CD4-positive, alpha-beta T cell treated with Interferon gamma for 1 hour (primary cell): Measurements from ENCODE around the gene BLOC1S6.

Source experiments
- DNase-seq: peaks from one replicate; pipeline ENCODE4 v3.0.0-alpha.2; 2020

Gene BLOC1S6

DNA sequence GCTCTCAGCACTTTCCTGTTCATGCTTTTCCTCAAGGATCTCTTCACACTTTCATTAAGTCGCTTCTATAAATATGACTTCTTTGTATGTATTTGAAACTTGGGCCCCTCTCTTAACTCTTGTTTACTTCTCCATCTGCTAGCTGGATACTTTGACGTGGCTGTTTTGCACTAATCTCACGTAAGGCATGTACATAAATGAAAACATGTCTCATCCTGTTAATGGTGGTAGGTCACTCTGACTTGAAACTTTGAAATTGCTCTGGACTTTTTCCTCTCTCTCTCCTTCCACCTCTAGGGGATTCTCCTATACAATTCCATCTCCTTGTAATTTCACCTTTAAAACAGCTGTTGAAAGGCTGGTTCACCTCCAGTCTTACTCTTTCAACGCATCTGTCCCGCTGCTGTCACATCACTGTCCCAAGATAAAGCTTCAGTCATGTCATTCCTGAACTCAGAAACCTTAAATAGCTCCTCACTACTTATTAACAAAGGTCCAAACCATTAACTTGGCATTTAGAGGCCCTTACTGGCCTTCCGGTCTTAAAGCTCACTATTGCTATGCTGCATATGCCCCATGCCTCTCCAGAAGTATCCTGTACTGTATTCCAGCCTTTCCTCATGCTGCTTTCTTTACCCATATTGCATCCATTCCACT lies 1.2 kb downstream of the BLOC1S6 start:
- no peak for DNase-seq

- no peak for DNase-seq
These were observed 2.1 kb downstream of the BLOC1S6 start for GRCh38 chr15:45589256-45589655.

GRCh38 chr15:45594319-45594718 lies 7.1 kb downstream of the BLOC1S6 start:
- DNase-seq = no peak

DNA sequence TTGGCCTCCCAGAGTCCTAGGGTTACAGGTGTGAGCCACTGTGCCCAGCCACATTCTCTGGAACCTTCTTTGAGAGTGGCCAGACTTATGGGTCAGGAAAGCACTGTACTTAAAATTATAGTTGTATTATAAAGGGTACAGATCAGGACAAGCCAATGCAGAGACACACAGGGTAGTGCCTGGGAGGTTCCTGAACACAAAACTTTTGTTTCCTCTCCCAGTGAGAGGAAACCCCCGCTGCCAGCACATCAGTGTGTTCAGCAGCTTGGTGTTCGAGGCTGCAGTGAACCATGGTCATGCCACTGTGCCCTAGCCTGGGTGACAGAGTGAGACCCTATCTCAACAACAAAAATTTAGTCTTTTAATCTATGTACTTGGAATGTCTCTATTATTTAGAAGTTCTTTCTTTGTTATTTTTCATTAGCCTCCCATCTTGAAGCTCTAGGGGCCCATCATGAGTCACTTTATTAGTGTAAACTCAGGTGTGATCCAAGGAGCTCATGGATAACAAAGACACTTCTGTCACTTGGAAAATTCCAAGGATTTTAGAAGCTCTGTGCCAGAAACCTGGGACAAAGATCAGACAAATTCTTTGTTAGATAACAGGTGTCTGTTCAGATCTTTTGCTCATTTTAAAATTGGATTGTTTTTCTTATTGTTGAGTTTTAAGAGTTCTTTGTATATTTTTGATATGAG lies 7.8 kb downstream of the BLOC1S6 start:
- no peak for DNase-seq

- no peak for DNase-seq
These were observed 16.7 kb downstream of the BLOC1S6 start for GRCh38 chr15:45603881-45604280.

DNA sequence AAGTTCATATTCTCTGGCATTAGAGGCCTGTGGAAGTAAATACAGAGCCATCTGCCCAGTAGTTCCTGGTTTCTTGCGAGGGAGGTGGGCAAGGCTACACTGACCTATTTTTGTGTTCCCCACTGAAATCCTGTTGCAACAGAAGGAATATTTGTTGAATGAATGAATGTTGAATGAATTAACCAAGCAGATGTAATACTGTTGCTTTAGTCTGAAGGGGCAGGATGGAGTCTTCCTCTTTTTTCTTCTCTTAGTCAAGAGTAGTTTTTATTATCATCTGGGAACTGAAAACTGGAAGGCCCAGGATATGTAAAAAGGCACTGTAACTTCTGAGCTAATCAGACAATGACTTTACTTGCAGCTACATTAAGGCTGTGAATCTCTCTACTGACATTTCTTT lies 17.1 kb downstream of the BLOC1S6 start:
- no peak for DNase-seq

- no peak for DNase-seq
These were observed 19.2 kb downstream of the BLOC1S6 start for GRCh38 chr15:45606413-45606812.

DNA sequence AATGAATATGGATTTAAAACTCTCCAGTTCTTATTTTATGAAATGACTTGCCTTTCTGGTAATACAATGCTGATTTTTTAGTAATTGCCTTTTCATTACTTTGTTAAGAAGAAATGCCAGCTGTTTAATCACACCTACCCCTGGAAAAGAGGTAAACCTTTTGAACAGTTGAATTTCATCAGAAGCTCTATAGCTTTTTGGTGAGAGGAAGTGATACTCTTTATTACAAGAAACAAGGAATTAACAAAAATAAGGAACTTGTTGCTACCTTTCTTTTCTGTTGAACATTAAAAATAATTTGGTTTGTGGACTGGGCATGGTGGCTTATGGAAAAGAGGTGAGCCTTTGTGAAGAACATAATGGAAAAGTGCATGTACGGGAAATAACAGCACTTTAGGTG lies 19.7 kb downstream of the BLOC1S6 start:
- no peak for DNase-seq

GRCh38 chr15:45611305-45611704 lies 24.1 kb downstream of the BLOC1S6 start:
- DNase-seq = no peak

GRCh38 chr15:45612790-45613415 lies 25.7 kb downstream of the BLOC1S6 start:
- DNase-seq = no peak

- DNase-seq = no peak
These were observed 29.7 kb downstream of the BLOC1S6 start for GRCh38 chr15:45616901-45617323.

GRCh38 chr15:45618813-45619212 lies 31.6 kb downstream of the BLOC1S6 start:
- no peak for DNase-seq

- no peak for DNase-seq
These were observed 41.0 kb downstream of the BLOC1S6 start for GRCh38 chr15:45628136-45628535.

DNA sequence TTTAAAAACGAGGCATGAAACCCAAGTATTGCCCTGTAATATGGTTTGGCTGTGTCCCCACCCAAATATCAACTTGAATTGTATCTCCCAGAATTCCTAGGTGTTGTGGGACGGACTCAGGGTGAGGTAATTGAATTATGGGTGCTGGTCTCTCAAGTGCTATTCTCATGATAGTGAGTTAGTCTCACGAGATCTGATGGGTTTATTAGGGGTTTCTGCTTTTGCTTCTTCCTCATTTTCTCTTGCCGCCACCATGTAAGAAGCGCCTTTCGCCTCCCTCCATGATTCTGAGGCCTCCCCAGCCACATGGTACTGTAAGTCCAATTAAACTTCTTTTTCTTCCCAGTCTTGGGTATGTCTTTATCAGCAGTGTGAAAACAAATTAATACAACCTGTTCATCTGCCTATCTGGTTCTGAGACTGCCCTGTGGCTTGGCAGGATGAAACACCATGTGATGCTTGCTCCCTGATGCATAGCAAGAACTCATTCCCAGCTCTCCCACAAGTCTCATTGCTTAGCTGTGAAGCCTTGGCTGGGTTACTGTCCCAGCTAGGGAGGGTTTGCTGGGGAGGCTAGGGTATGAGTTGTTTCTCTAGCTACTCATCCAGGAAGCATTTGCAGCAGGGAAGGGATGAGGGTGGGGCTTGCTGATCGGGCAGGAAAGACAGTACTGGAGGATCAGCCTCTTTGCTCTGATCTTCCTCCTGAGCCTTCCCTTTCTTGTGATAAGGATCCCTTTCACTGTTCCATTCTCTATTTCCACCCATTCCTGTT lies 43.9 kb downstream of the BLOC1S6 start:
- no peak for DNase-seq

GRCh38 chr15:45631776-45632175 lies 44.6 kb downstream of the BLOC1S6 start:
- DNase-seq = no peak

GRCh38 chr15:45634432-45635190 lies 47.4 kb downstream of the BLOC1S6 start, which contains the start of gene SQOR:
TSS of gene SQOR (plus strand) at chr15:45635029. CDS start at chr15:45658924, 23,895 bp downstream.
- DNase-seq = peak; percentile 70

DNA sequence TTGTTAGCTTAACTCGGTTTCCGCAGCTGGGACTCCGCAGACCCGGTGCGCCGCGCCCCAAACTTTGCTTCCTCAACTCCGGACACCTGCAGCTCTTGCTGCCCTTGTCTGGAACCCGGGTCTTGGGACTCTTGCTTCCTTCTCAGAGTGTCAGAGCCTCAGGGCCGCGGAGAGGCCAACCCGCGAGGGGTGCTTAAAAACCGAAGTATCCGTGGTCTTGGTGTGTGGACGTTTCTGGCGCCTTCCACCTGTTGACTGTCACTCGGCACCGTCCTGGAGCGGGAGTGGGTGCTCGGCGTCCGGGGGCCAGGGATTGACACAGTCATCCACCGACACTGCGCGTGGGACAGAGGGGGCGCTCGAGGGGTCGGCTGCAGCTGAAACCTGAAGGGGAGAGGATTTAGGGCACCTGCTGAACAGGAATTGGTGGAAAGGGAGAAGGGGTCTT lies 48.0 kb downstream of the BLOC1S6 start:
- DNase-seq = peak; percentile 54

DNA sequence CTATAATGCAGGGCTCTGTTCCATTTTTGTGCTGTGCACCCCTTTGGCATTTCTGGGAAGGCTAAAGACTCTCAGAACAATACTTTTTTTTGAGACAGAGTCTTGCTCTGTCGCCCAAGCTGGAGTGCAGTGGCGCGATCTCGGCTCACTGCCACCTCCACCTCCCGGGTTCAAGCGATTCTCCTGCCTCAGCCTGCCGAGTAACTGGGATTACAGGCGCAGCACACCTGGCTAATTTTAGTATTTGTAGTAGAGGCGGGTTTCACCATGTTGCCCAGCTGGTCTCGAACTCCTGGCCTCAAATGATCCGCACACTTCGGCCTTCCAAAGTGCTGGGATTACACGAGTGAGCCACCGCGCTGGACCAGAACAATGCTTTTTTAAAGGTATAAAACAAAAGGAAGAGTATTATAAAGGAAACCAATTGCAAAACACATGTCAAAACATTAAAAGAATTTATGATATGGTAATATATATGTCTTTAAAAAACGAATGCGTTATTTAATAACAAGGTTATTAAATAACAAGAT lies 48.6 kb downstream of the BLOC1S6 start:
- DNase-seq = no peak

- DNase-seq = no peak
These were observed 50.0 kb downstream of the BLOC1S6 start for GRCh38 chr15:45637141-45637540.

DNA sequence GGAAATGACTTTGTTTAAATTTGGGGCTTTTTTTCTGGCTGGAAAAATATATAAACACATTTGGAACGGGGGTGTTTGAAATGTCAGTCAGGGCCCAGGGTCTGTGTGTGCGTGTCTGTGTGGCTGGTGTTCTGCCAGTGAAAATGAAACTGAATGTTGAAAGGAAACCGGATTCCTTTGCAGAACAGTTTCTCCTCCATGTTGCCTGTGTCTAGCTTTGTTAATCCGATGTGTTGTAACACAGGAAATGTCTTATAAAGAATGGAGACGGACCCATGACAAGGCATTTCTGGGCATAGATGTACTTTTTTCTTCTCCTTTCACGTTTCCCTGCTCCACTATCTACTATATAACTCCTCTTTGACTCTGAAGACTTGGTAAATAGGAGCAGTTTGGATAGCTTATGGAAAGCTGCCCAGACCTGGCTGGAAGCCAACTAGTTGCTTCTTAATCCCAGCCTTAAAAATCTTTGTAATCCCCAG lies 50.4 kb downstream of the BLOC1S6 start:
- peak; percentile 56 for DNase-seq

- no peak for DNase-seq
These were observed 53.4 kb downstream of the BLOC1S6 start for GRCh38 chr15:45640616-45641015.

DNA sequence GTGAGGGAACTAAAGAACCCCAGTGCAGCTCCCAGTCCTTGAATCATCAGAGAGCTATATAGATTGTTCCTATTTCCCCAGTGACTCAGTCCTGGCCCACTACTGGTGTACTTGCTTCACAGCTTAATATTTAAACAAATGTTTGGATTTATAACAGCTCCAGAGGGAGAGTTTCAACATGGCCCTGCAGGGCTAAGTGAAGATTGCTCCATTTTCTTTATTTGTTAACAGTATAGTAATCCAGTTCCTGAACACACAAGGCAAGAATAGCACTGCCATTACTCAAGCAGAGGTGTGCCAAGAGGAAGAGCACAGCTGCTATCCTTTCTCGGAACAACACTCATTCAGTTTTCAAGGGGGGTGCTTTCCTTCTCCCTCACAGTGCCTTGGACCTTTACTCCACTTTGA lies 54.2 kb downstream of the BLOC1S6 start:
- peak; percentile 2 for DNase-seq
